SK-N-SH treated with all-trans-retinoic acid at 6 μM for 48 hours (cell line): Measurements from ENCODE around the gene CCDC137.

Experiments used
- PATZ1 ChIP-seq: fragments of 250-450 bp; sonication (Bioruptor Pico); IDR thresholded peaks from 2 replicates; pipeline ENCODE4 v1.8.0; 2020; ENCODE audit warnings: mild to moderate bottlenecking, moderate library complexity, borderline replicate concordance
- ZNF70 ChIP-seq: fragments of 450-650 bp; formaldehyde crosslinking; IDR thresholded peaks from 2 replicates; pipeline ENCODE4 v1.5.0; 2020; ENCODE audit warnings: mild to moderate bottlenecking, moderate library complexity

- no peak for TF ChIP-seq PATZ1 (CRISPR knock-in tag)
- TF ChIP-seq ZNF70 (CRISPR knock-in tag), result no peak
These were observed 11.0 kb upstream of the CCDC137 start for GRCh38 chr17:81655378-81656117.
